HG02588 (cell line): ENCODE results near the gene DHCR24.

Source experiments
- ATAC-seq: cut with Tn5 transposase; IDR thresholded peaks from one replicate; pipeline ENCODE4 v1.9.1; 2021; ENCODE audit warnings: mild to moderate bottlenecking, moderate library complexity; ENCODE audit not compliant: unreplicated experiment

DHCR24 gene

GRCh38 chr1:54846716-54847284 lies 40.2 kb downstream of the DHCR24 start:
- no peak for ATAC-seq

GRCh38 chr1:54846301-54846700 lies 40.7 kb downstream of the DHCR24 start:
- ATAC-seq = no peak

- ATAC-seq = no peak
Observed at GRCh38 chr1:54845772-54846171, 41.2 kb downstream of the DHCR24 start.

- ATAC-seq = no peak
Observed at GRCh38 chr1:54844564-54844963, 42.4 kb downstream of the DHCR24 start.

GRCh38 chr1:54843449-54843848 lies 43.5 kb downstream of the DHCR24 start:
- ATAC-seq = no peak

GRCh38 chr1:54842963-54843362 lies 44.0 kb downstream of the DHCR24 start:
- ATAC-seq = no peak

- no peak for ATAC-seq
Observed at GRCh38 chr1:54842206-54842915, 44.6 kb downstream of the DHCR24 start.

GRCh38 chr1:54839824-54840223 lies 47.2 kb downstream of the DHCR24 start:
- ATAC-seq = no peak

- ATAC-seq = no peak
Observed at GRCh38 chr1:54838565-54839180, 48.3 kb downstream of the DHCR24 start.

GRCh38 chr1:54837002-54837853 lies 49.8 kb downstream of the DHCR24 start:
- ATAC-seq = no peak

GRCh38 chr1:54836594-54836993 lies 50.4 kb downstream of the DHCR24 start:
- ATAC-seq = no peak

GRCh38 chr1:54835970-54836369 lies 51.0 kb downstream of the DHCR24 start:
- no peak for ATAC-seq

- no peak for ATAC-seq
Observed at GRCh38 chr1:54835131-54835898, 51.7 kb downstream of the DHCR24 start.

- no peak for ATAC-seq
Observed at GRCh38 chr1:54834007-54834541, 52.9 kb downstream of the DHCR24 start.

GRCh38 chr1:54833121-54833520 lies 53.9 kb downstream of the DHCR24 start:
- ATAC-seq = no peak

GRCh38 chr1:54826226-54826816 lies 60.7 kb downstream of the DHCR24 start:
- no peak for ATAC-seq

- no peak for ATAC-seq
Observed at GRCh38 chr1:54825696-54826095, 61.3 kb downstream of the DHCR24 start.

- ATAC-seq = no peak
Observed at GRCh38 chr1:54823670-54824069, 63.3 kb downstream of the DHCR24 start.

- no peak for ATAC-seq
Observed at GRCh38 chr1:54819733-54820132, 67.3 kb downstream of the DHCR24 start.

GRCh38 chr1:54819195-54819536 lies 67.8 kb downstream of the DHCR24 start:
- ATAC-seq = no peak
